Raji (cell line): Measurements from ENCODE around the gene CAPN6.

Experiments used
- POLR2A ChIP-seq: IDR thresholded peaks from 2 replicates; pipeline ENCODE4 v1.6.1; 2011; ENCODE audit warnings: low read depth, low read length, control low read depth; ENCODE audit not compliant: insufficient read depth

CAPN6 gene, protein sequence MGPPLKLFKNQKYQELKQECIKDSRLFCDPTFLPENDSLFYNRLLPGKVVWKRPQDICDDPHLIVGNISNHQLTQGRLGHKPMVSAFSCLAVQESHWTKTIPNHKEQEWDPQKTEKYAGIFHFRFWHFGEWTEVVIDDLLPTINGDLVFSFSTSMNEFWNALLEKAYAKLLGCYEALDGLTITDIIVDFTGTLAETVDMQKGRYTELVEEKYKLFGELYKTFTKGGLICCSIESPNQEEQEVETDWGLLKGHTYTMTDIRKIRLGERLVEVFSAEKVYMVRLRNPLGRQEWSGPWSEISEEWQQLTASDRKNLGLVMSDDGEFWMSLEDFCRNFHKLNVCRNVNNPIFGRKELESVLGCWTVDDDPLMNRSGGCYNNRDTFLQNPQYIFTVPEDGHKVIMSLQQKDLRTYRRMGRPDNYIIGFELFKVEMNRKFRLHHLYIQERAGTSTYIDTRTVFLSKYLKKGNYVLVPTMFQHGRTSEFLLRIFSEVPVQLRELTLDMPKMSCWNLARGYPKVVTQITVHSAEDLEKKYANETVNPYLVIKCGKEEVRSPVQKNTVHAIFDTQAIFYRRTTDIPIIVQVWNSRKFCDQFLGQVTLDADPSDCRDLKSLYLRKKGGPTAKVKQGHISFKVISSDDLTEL

DNA sequence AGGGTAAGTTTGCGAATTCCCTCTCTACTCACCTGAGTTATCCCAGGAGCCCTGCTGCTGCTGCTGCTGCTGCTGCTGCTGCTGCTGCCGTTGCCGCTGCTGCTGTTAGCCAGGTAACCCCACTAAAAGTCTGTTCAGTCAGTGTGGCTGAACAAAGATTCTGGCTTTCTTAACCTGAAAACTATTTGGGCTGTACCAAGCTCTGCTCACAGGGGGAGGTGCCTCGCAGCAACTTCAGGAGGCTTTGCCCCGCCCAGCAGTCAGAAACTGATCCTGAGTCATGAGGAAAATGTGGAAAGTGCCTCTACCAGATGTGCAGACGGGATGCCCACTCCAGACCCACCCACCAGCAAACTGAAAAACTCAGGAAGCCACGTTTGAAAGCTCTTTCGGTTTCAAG is at the start of gene CAPN6:
Gene CAPN6, minus strand, starts transcription at position 145 of the 400 bp plus-strand sequence. CDS start 6,547 bp downstream, outside the sequence.
- no peak for TF ChIP-seq POLR2A

DNA sequence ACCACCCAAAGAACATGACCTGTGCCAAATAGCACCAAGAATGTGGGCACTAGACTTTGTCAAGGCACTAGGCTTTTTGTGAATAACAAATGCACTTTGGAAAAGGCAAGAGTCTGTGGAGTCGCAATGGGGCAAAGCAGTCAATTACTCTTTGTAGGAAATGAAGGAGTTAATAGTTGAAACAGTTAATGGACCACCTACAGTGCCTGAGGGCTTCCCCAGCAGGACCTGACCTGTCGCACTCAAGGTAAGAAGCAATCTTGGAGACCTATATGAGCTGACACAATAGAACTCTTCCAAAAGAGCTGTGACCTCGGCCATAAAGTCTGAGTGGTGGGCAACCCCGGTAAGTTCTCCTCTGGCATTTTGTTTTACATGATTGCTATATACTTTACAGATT is 49.2 kb upstream of the CAPN6 start:
- TF ChIP-seq POLR2A = no peak

DNA sequence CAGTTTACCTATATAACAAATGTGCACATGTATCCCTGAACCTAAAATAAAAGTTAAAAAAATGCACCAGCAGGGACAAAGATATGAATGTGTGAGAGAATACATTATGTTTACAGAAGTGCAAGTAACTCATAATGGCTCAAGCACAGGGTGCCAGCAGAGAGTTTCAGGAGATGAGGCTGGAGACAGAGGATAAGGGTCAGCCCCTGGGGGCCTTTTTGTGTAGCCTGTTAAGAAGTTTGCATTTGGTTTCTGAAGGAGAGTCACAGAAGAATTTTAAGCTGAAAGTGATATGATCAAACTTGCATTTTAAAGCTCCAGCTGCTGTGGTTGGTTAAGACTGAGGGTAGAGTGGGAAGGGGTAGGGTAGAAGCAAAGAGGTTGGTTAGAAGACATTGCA is 48.6 kb upstream of the CAPN6 start:
- TF ChIP-seq POLR2A = no peak

DNA sequence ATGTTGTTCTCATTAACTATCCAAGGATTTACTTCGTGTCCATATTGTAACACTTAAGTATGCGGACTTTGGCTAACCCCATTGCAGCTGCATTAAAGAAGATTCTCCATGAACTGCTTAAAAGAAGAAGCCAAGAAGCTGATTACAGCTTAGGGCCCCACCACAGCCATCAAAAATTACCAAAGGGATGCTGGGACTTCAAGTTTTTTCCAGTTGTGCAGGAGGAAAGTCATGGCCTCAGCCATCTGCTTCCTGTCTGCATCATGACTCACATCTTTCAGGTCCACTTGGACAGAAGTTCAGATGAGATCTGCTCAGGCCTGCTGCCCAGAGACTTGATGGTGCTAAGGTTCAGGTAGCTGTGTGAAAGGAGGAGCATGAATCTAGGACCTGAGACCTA is 38.8 kb upstream of the CAPN6 start:
- TF ChIP-seq POLR2A = no peak

DNA sequence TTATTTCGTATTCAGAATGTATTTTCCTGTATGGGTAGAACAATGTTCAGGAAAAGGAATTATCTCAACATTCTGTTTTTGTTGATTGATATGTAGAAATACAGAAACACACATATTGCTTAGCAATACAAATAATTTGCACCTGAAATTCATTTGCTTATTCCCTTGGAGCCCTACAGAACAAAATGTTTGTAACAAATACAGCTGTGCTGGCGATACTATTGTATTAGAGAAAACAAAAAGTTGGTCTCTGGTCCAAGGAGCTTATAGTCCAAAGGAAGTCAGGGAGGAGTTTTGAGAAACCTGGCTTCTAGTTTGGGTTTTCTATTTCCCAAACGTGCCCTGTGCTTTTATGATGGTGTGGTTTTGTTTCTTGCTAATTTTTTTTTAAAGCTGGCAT is 37.8 kb upstream of the CAPN6 start:
- TF ChIP-seq POLR2A = no peak

DNA sequence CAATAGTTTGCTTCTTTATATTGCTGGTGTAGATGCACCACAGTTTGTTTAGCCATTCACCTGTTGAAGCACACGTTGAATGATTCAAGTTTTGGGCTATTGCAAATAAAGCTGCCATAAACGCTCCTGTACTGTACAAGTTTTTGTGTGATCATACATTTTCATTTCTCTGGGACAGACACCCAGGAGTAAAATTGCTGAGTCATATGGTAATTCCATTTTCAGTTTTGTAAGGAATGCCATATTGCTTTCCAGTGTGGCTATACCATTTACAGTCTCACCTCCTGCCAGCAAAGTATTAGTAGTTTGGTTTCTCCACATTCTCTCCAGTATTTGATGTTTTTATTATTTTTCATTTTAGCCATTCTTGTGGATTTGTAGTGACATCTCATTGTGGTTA is 32.0 kb upstream of the CAPN6 start:
- TF ChIP-seq POLR2A = no peak

DNA sequence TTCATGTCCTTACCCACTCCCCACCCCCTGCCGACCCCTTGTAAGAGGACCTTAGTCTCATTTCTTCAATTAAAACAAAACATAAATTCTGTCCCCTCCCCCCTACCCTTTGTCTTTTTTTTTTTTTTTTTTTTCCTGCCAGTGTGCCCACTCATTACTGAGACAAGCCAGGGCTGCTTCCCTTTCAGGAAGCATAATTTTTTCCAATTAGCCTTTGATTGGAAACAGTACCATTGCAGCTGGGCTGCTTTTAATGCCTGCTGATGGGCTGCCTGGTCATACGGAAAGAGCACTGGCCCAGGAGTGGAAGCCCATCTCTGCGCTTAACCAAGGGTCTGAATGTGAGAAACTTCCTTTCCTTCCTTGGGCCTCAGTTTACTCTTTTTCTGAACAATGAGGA is 18.6 kb upstream of the CAPN6 start:
- TF ChIP-seq POLR2A = no peak

DNA sequence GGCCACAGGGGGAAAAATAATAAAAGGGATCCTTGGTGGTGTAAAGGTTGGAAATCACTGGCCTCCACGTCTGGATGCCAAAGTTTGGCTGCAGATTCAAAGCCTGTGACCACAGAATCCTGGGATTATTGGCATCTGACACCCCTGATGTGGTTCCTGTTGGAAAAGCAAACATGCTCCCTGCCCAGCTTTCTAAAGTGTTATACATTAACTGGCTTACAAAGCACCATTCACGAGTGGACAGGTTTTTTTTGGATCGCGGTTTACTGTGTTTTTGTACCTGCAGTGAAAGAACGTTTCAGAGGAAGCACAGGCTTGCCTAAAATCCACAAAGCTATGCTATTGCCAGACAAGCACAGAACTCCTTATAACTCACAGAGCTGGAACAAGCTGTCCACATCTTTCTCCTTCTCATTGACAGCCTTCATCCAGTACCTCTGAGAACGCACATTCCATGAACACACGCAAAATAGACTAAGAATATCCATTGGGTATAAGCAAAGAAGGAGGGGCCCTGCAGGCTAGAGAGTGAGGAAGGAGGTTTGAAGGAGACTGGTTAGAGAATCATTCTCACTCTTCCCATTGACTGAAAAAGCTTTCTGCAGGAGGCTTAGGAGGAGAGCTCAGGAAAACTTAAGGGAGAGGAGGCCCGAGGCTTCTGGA is 14.5 kb upstream of the CAPN6 start:
- no peak for TF ChIP-seq POLR2A

DNA sequence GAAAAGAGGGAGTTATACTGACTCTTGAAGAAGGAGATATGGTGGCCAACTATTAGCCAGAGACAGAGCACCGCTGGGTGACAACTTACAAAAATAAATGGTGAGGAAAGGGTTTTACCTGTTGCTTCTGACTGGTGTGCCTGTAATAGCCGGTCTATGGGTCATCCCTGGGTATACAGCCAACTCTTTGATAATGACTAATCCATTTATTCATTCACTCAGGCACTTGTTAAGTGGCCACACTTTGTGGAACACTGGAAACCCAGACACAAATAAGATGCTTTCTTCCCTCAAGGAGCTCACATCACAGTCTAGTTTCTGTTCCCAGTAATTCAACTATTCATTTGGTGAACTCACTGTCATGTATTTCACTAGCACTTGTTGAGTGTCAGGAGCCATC is 13.2 kb upstream of the CAPN6 start:
- TF ChIP-seq POLR2A = no peak

DNA sequence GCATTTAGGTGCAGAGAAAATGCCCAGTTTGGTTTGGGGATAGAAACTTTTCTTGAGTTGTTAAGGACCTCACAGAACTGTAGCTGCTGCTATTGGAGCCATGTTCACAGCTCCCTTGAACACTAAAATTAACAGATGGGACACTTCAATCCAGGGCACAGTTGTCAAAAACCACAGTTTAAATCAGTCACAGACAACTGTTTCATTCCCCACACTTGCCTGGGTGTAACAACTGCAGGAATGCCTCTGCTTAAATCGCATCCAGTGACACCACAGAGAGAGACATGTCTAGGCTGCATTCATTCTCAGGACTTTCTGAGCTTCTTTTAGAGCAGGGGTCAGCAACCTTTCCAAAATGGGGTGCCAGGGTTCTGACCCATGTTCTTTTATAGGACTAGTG is 12.7 kb upstream of the CAPN6 start:
- TF ChIP-seq POLR2A = no peak

DNA sequence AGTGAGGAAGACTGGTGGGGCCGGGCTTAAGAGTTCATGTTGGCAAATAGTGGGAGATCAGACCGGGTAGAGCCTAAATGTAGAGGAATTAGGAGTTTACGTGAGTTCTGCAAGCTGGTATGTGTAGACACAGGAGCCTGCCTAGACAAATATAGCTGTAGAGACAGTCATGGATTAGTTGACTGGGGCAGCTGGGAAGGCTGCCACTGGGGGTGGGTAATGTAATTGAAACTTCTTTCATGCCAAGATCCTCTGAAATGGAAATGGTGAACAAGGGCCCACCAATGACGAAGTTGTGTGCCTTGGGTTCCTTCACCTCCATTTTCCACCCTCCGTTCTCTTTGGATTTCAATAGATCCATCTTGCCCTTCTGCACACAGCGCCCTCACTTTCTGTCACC is 11.9 kb upstream of the CAPN6 start:
- no peak for TF ChIP-seq POLR2A

DNA sequence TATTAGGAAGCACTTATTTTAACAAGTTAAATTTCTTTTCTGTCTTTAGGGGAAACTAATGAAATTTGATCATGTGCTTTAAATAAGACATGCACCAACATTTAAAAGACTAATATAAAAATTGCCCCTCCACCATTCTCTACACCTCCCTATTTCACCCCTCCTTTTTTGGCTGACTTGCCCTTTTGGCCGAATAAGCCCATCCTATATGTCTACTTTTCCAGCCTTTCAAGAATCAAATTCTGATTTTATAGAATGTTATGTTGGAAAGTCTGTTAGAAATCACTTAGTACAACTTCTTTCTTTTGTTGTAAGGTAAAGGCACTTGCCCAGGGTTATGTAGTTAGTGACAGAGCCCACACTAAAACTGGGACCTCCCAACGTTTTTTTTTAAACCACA is 1.8 kb downstream of the CAPN6 start:
- no peak for TF ChIP-seq POLR2A

DNA sequence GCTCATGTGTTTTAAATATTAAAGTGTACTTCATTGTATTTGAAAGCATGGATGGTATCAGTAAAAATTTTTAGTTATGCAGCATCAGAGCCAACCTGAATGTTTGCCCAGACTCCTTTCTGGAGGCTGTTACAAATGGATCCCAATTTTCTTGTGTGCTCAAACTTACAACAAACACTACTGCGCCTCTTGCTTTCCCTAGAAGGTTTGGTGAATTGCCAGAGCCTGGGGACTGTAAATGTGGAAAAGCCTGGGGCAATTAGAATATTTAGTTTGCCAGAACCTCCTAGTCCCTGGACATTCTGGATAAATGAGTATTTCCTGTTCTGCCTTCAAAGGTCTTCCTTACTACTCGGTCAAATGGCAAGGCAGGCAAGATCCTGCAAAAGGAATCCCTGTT is 4.8 kb downstream of the CAPN6 start:
- no peak for TF ChIP-seq POLR2A

DNA sequence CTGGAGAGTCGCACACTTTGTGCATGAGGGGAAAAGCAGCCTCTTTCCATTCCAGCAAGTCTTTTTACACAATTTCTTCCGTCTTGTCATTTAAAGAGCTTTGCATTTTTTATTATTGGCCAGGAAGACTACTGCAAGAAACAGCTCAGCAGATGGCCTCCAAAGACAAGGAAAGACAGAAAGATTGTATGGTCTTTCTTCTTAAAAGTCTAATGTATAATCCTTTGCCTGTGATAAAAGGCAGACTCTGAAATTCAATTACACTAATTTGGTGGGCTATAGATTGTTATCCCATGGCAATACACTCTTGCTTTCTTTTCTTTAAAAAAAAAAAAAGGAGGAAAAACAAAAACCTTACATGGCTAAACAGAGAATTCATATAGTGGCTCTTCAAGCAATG is 5.9 kb downstream of the CAPN6 start:
- TF ChIP-seq POLR2A = no peak

DNA sequence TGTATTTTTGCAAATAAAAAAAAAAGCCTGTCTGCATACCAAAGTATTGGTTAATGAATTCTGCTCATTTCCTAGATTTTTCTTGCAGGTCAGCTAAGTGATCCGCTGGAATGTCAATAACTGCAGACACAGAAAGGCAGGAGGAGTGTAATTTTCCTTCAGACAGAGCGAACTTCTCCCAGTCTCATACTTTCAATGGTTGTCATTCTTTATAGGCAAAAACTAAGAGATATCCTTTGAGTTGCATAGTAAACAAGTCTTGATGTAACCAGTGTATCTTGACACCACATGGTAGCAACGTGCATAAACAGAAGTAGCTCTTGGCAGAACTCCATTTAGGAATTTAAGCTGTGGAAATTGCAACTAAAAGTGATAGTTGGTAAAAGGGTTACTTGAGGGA is 8.2 kb downstream of the CAPN6 start:
- TF ChIP-seq POLR2A = no peak

DNA sequence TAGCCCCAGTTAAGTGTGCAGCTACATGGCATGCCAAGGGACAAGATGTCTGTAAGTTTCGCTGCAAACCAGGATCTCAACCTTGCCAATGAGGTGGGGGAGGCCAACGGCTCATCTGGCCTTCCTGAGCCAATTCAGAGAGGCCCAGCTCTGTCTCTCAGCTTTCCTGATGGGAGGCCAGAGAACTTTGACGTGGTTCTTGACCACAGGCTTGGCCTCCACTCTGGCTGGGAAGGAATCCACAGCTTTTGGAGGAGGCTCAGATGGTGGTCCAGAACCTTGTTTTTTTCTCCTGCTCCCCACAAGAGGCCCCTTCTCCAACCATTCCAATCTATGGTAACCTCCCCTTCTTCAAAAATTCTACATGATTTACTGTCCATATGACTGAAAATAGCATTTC is 9.8 kb downstream of the CAPN6 start:
- TF ChIP-seq POLR2A = no peak
